Stimulated activated CD8-positive, alpha-beta memory T cell treated with anti-CD3 and anti-CD28 coated beads, Interleukin-15, amount 100 ng/mL, for 1 hour (primary cell): ENCODE data around the gene SIPA1L3.

Experiments
- DNase-seq: peaks from one replicate; pipeline ENCODE4 v3.0.0-alpha.2; 2020; ENCODE audit warnings: low read depth

Gene SIPA1L3

GRCh38 chr19:37975596-37976515, 68.8 kb downstream of the SIPA1L3 start:
- DNase-seq: no peak

- no peak for DNase-seq
These were observed 70.4 kb downstream of the SIPA1L3 start for GRCh38 chr19:37977391-37977790.

GRCh38 chr19:37977992-37978391, 71.0 kb downstream of the SIPA1L3 start:
- no peak for DNase-seq

GRCh38 chr19:37979547-37980082, 72.6 kb downstream of the SIPA1L3 start:
- DNase-seq: no peak

GRCh38 chr19:37980419-37981170, 73.6 kb downstream of the SIPA1L3 start:
- DNase-seq: no peak

- DNase-seq: no peak
These were observed 74.9 kb downstream of the SIPA1L3 start for GRCh38 chr19:37981785-37982475.

- no peak for DNase-seq
These were observed 75.6 kb downstream of the SIPA1L3 start for GRCh38 chr19:37982655-37983054.

- DNase-seq: no peak
These were observed 76.1 kb downstream of the SIPA1L3 start for GRCh38 chr19:37983153-37983552.

- DNase-seq: no peak
These were observed 76.9 kb downstream of the SIPA1L3 start for GRCh38 chr19:37983916-37984315.

GRCh38 chr19:37986048-37986750, 79.2 kb downstream of the SIPA1L3 start:
- no peak for DNase-seq

- DNase-seq: no peak
These were observed 80.6 kb downstream of the SIPA1L3 start for GRCh38 chr19:37987356-37988332.

GRCh38 chr19:37988758-37989635, 82.0 kb downstream of the SIPA1L3 start:
- no peak for DNase-seq

- DNase-seq: no peak
These were observed 82.8 kb downstream of the SIPA1L3 start for GRCh38 chr19:37989855-37990254.

GRCh38 chr19:37990362-37990761, 83.4 kb downstream of the SIPA1L3 start:
- no peak for DNase-seq

- DNase-seq: no peak
These were observed 84.3 kb downstream of the SIPA1L3 start for GRCh38 chr19:37991176-37991835.

- DNase-seq: no peak
These were observed 84.8 kb downstream of the SIPA1L3 start for GRCh38 chr19:37991841-37992248.

- no peak for DNase-seq
These were observed 85.8 kb downstream of the SIPA1L3 start for GRCh38 chr19:37992761-37993160.

- no peak for DNase-seq
These were observed 87.8 kb downstream of the SIPA1L3 start for GRCh38 chr19:37994823-37995130.

- DNase-seq: no peak
These were observed 88.3 kb downstream of the SIPA1L3 start for GRCh38 chr19:37995346-37995745.
